Upper lobe of left lung (tissue), 4 donors: Measurements from ENCODE around the gene SP100.
"Not testable (repeated sequence)": the region's sequence is repeated elsewhere in the genome, so short reads cannot be mapped to it uniquely, and the experiment has no call there.

Source experiments
- CTCF ChIP-seq, 6 experiments: fragments of 450-650 bp in 4 of 6; fragments of 200-600 bp in 2 of 6; sonication (generic) in 2 of 6; IDR thresholded peaks; one replicate each; pipeline ENCODE4 v1.5.1; 2016 to 2019; ENCODE audit warnings: antibody characterized with exemption in 6 of 6
- EP300 ChIP-seq, 4 donors: sonication (generic); formaldehyde crosslinking; IDR thresholded peaks; one replicate each; pipeline ENCODE4 v1.5.1; 2017; ENCODE audit warnings: antibody characterized with exemption in 4 of 4, control low read depth in 2 of 4
- POLR2A ChIP-seq, 4 donors: fragments of 450-650 bp; IDR thresholded peaks; one replicate each; pipeline ENCODE4 v1.5.1; 2016 to 2017; ENCODE audit warnings: antibody characterized with exemption in 4 of 4, mild to moderate bottlenecking in 2 of 4

DNA sequence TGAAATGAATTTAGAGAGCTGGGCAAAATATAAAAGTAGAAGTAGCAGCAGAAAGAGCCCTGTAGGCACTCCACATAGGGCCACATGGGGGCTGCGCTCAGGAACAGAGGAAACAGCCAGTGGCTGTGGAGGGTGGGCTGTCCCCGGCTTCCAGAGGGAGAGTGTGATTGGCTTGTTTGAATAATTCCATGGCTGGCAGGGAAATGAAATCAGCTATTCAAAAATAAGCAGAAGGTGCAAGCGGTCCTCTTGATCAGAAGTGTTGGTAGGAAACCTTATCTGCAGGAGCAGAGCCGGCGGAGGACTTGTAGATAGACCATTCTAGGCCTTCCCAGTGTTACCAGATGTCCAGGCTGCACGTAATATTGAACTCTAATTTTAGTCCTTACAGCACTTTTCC, 17.3 kb upstream of the SP100 start:
- not testable (repeated sequence) for TF ChIP-seq CTCF, POLR2A, EP300 (IDR thresholded peaks at IDR 0.05)
